HepG2 (cell line): ENCODE data around the gene TMEM53. TPM values are rescaled to one million over a fixed set of nuclear protein-coding genes. Genes with fewer than 3 reads are reported as not detected.

ENCODE experiments used
- ATF1 ChIP-seq: IDR thresholded peaks from 2 replicates; pipeline ENCODE4 v1.6.1; 2016; ENCODE audit warnings: mild to moderate bottlenecking, control low read depth
- CBX2 ChIP-seq, 2 experiments: fragments of 200-600 bp in 1 of 2; sonication (generic); formaldehyde crosslinking in 1 of 2; IDR thresholded peaks; 2 replicates each; pipeline versions ENCODE4 v1.7.0 to v1.8.1; 2018 to 2022; ENCODE audit warnings: low read depth in 2 of 2, low read length in 1 of 2, mild to moderate bottlenecking in 1 of 2, missing genetic modification reagents in 1 of 2
- CEBPG ChIP-seq: IDR thresholded peaks from 2 replicates; pipeline ENCODE4 v1.6.1; 2016
- ELF3 ChIP-seq: IDR thresholded peaks from 2 replicates; pipeline ENCODE4 v1.6.1; 2016; ENCODE audit warnings: missing genetic modification reagents, missing compliant biosample characterization
- GABPA ChIP-seq, 2 experiments: IDR thresholded peaks; 2 replicates each; pipeline ENCODE4 v1.6.1; 2011 to 2016; ENCODE audit warnings: low read depth in 2 of 2, low read length in 1 of 2, missing biosample characterization in 1 of 2, missing genetic modification characterization in 1 of 2
- GATAD2A ChIP-seq: IDR thresholded peaks from 2 replicates; pipeline ENCODE4 v1.6.1; 2016
- HNRNPK ChIP-seq: fragments of 200-400 bp; formaldehyde crosslinking; IDR thresholded peaks from 2 replicates; pipeline ENCODE4 v1.6.1; 2018; ENCODE audit warnings: low read length, low read depth, moderate library complexity, mild to moderate bottlenecking; ENCODE audit not compliant: poor library complexity, severe bottlenecking
- MATR3 ChIP-seq: sonication (generic); formaldehyde crosslinking; IDR thresholded peaks from 2 replicates; pipeline ENCODE4 v1.4.0; 2020; ENCODE audit warnings: missing genetic modification reagents
- NFE2L2 ChIP-seq: fragments of 150-350 bp; IDR thresholded peaks from 2 replicates; pipeline ENCODE4 v1.6.1; 2014; ENCODE audit warnings: low read length
- NR1H2 ChIP-seq: sonication (generic); formaldehyde crosslinking; IDR thresholded peaks from 2 replicates; pipeline ENCODE4 v1.8.1; 2022; ENCODE audit warnings: low read depth, missing genetic modification reagents, borderline replicate concordance
- PPARG ChIP-seq: conservative IDR thresholded peaks from 2 replicates; pipeline ENCODE4 v1.6.1; 2016; ENCODE audit warnings: missing biosample characterization, missing genetic modification reagents
- RNF2 ChIP-seq: fragments of 450-650 bp; conservative IDR thresholded peaks from 2 replicates; pipeline ENCODE4 v1.6.1; 2016; ENCODE audit warnings: low read depth
- THYN1 ChIP-seq: sonication (generic); formaldehyde crosslinking; IDR thresholded peaks from 2 replicates; pipeline ENCODE4 v1.8.1; 2023; ENCODE audit warnings: low read depth, mild to moderate bottlenecking, moderate library complexity, missing genetic modification reagents, borderline replicate concordance
- ZNF225 ChIP-seq: sonication (generic); formaldehyde crosslinking; IDR thresholded peaks from 2 replicates; pipeline ENCODE4 v1.4.0; 2020; ENCODE audit warnings: mild to moderate bottlenecking, missing genetic modification reagents
- ZNF264 ChIP-seq: sonication (generic); formaldehyde crosslinking; IDR thresholded peaks from 2 replicates; pipeline ENCODE4 v1.4.0; 2020; ENCODE audit warnings: missing genetic modification reagents
- ZNF3 ChIP-seq: IDR thresholded peaks from 2 replicates; pipeline ENCODE4 v1.7.0; 2017; ENCODE audit warnings: inconsistent platforms
- ZNF317 ChIP-seq: sonication (generic); formaldehyde crosslinking; IDR thresholded peaks from 2 replicates; pipeline ENCODE4 v1.5.0; 2020; ENCODE audit warnings: mild to moderate bottlenecking, missing genetic modification reagents
- ZNF652 ChIP-seq: IDR thresholded peaks from 2 replicates; pipeline ENCODE4 v1.6.1; 2016; ENCODE audit warnings: low read depth, borderline replicate concordance
- polyA plus RNA-seq, 8 experiments: library from polyadenylated mRNA; depleted of rRNA in 3 of 8; stranded (reverse) in 7 of 8; unstranded in 1 of 8; fragments of >200 nt; fragmentation: Illumina TruSeq in 4 of 8; extraction: Trizol in 4 of 8; gene quantifications; 2 replicates each; pipeline versions ENCODE4 v1.2.1 to v1.2.3, GENCODE V29; 2011 to 2016; ENCODE audit warnings: low read depth in 4 of 8, missing spikeins in 1 of 8, mixed read lengths in 1 of 8; ENCODE audit not compliant: insufficient read depth in 1 of 8
- total RNA-seq, 5 experiments: library from RNA; depleted of rRNA; stranded (reverse); fragments of >200 nt; fragmentation: Illumina TruSeq; extraction: Trizol; gene quantifications; 2 replicates each; pipeline ENCODE4 v1.2.3, GENCODE V29; 2016; ENCODE audit warnings: low read depth in 1 of 5
- TF ChIP-seq, protein P1 (sequence below): sonication (generic); formaldehyde crosslinking; IDR thresholded peaks from 2 replicates; pipeline ENCODE4 v1.9.0; 2021; ENCODE audit warnings: missing genetic modification reagents, mild to moderate bottlenecking, borderline replicate concordance
- TF ChIP-seq, protein P2 (sequence below): sonication (generic); formaldehyde crosslinking; IDR thresholded peaks from 2 replicates; pipeline ENCODE4 v1.4.0; 2020; ENCODE audit warnings: missing genetic modification reagents
- TF ChIP-seq, protein P3 (sequence below), 2 experiments: sonication (generic) in 1 of 2; formaldehyde crosslinking in 1 of 2; IDR thresholded peaks; 2 replicates each; pipeline versions ENCODE4 v1.4.0 to v1.6.1; 2018 to 2020; ENCODE audit warnings: missing genetic modification reagents in 2 of 2, borderline replicate concordance in 1 of 2, low read depth in 1 of 2, mild to moderate bottlenecking in 1 of 2, missing biosample characterization in 1 of 2
- TF ChIP-seq, protein P4 (sequence below): sonication (generic); formaldehyde crosslinking; IDR thresholded peaks from 2 replicates; pipeline ENCODE4 v1.4.0; 2020; ENCODE audit warnings: missing genetic modification reagents, borderline replicate concordance

The TMEM53 gene
- total and polyA plus RNA-seq, 2 of the 13 experiments (the other 11 are each of a cell fraction or from before 2014, with no cell fraction given): 12.6 to 20.2 TPM

GRCh38 chr1:44677201-44677766 is 3.0 kb upstream of the TMEM53 start (continued):
- TF ChIP-seq, protein P1, sequence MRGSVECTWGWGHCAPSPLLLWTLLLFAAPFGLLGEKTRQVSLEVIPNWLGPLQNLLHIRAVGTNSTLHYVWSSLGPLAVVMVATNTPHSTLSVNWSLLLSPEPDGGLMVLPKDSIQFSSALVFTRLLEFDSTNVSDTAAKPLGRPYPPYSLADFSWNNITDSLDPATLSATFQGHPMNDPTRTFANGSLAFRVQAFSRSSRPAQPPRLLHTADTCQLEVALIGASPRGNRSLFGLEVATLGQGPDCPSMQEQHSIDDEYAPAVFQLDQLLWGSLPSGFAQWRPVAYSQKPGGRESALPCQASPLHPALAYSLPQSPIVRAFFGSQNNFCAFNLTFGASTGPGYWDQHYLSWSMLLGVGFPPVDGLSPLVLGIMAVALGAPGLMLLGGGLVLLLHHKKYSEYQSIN: no peak
- no peak for TF ChIP-seq MATR3 (CRISPR knock-in tag)
- no peak for TF ChIP-seq GABPA (IDR thresholded peaks at IDR 0.05; ENCODE audit: low read depth, low read length)
- TF ChIP-seq GABPA (CRISPR knock-in tag; IDR thresholded peaks at IDR 0.05; ENCODE audit: low read depth): peak; percentile 38; the same call in 1 of the 2 replicates
- TF ChIP-seq ZNF652 (CRISPR knock-in tag): no peak
- no peak for TF ChIP-seq ZNF225
- no peak for TF ChIP-seq NFE2L2
- TF ChIP-seq ZNF317: peak; percentile 88
- TF ChIP-seq CBX2 (IDR thresholded peaks at IDR 0.05; ENCODE audit: low read depth, low read length): no peak
- no peak for TF ChIP-seq CBX2 (CRISPR knock-in tag; IDR thresholded peaks at IDR 0.05; ENCODE audit: low read depth)
- TF ChIP-seq, protein P2, sequence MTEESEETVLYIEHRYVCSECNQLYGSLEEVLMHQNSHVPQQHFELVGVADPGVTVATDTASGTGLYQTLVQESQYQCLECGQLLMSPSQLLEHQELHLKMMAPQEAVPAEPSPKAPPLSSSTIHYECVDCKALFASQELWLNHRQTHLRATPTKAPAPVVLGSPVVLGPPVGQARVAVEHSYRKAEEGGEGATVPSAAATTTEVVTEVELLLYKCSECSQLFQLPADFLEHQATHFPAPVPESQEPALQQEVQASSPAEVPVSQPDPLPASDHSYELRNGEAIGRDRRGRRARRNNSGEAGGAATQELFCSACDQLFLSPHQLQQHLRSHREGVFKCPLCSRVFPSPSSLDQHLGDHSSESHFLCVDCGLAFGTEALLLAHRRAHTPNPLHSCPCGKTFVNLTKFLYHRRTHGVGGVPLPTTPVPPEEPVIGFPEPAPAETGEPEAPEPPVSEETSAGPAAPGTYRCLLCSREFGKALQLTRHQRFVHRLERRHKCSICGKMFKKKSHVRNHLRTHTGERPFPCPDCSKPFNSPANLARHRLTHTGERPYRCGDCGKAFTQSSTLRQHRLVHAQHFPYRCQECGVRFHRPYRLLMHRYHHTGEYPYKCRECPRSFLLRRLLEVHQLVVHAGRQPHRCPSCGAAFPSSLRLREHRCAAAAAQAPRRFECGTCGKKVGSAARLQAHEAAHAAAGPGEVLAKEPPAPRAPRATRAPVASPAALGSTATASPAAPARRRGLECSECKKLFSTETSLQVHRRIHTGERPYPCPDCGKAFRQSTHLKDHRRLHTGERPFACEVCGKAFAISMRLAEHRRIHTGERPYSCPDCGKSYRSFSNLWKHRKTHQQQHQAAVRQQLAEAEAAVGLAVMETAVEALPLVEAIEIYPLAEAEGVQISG (CRISPR knock-in tag): no peak
- TF ChIP-seq, protein P3, sequence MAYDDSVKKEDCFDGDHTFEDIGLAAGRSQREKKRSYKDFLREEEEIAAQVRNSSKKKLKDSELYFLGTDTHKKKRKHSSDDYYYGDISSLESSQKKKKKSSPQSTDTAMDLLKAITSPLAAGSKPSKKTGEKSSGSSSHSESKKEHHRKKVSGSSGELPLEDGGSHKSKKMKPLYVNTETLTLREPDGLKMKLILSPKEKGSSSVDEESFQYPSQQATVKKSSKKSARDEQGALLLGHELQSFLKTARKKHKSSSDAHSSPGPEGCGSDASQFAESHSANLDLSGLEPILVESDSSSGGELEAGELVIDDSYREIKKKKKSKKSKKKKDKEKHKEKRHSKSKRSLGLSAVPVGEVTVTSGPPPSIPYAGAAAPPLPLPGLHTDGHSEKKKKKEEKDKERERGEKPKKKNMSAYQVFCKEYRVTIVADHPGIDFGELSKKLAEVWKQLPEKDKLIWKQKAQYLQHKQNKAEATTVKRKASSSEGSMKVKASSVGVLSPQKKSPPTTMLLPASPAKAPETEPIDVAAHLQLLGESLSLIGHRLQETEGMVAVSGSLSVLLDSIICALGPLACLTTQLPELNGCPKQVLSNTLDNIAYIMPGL (CRISPR knock-in tag; IDR thresholded peaks at IDR 0.05; ENCODE audit: borderline replicate concordance in 1 of 2, low read depth in 1 of 2): peak; percentile 23 to 55; a peak in 2 of 4 replicates
- no peak for TF ChIP-seq NR1H2 (CRISPR knock-in tag)
- peak; percentile 57; the same call in 1 of the 2 replicates for TF ChIP-seq ZNF264
- TF ChIP-seq ZNF3 (CRISPR knock-in tag): no peak
- TF ChIP-seq PPARG (CRISPR knock-in tag): peak; percentile 64; the same call in 1 of the 2 replicates
- TF ChIP-seq CEBPG: peak; percentile 95
- TF ChIP-seq GATAD2A (CRISPR knock-in tag): peak; percentile 79
- no peak for TF ChIP-seq THYN1 (CRISPR knock-in tag)
- TF ChIP-seq, protein P4, sequence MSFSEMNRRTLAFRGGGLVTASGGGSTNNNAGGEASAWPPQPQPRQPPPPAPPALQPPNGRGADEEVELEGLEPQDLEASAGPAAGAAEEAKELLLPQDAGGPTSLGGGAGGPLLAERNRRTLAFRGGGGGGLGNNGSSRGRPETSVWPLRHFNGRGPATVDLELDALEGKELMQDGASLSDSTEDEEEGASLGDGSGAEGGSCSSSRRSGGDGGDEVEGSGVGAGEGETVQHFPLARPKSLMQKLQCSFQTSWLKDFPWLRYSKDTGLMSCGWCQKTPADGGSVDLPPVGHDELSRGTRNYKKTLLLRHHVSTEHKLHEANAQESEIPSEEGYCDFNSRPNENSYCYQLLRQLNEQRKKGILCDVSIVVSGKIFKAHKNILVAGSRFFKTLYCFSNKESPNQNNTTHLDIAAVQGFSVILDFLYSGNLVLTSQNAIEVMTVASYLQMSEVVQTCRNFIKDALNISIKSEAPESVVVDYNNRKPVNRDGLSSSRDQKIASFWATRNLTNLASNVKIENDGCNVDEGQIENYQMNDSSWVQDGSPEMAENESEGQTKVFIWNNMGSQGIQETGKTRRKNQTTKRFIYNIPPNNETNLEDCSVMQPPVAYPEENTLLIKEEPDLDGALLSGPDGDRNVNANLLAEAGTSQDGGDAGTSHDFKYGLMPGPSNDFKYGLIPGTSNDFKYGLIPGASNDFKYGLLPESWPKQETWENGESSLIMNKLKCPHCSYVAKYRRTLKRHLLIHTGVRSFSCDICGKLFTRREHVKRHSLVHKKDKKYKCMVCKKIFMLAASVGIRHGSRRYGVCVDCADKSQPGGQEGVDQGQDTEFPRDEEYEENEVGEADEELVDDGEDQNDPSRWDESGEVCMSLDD (CRISPR knock-in tag): no peak
- TF ChIP-seq RNF2: no peak
- peak; percentile 44; the same call in 1 of the 2 replicates for TF ChIP-seq ELF3 (CRISPR knock-in tag)
- peak; percentile 41; the same call in 1 of the 2 replicates for TF ChIP-seq ATF1
- no peak for TF ChIP-seq HNRNPK
